ENCODE data around the gene STUB1. TPM values are rescaled to one million over a fixed set of nuclear protein-coding genes. Genes with fewer than 3 reads are reported as not detected.

The STUB1 gene
- total RNA-seq, 1 experiment from 2014 or later: 111 TPM

- no peak for DNase-seq (ENCODE audit: low read depth, low spot score)
- no peaks in the 10 kb centered on the region for H3K27me3 ChIP-seq (ENCODE audit: insufficient read depth, low read length)
- peaks cover 13% of the 10 kb centered on the region; the same call in 1 of the 2 replicates for H3K79me2 ChIP-seq (ENCODE audit: insufficient read depth, low read length)
- H3K4me1 ChIP-seq (ENCODE audit: control insufficient read depth in 1 of 2, insufficient read depth in 2 of 2, low read length in 2 of 2): peaks cover 23 to 59% of the 10 kb centered on the region in 2 experiments
- H3K9me2 ChIP-seq (ENCODE audit: insufficient read depth): no peaks in the 10 kb centered on the region
- no peaks in the 10 kb centered on the region for H3K36me3 ChIP-seq (ENCODE audit: control insufficient read depth in 1 of 2, insufficient read depth in 2 of 2, low read length in 2 of 2)
- no peak overlapping the region for H3K27ac ChIP-seq (ENCODE audit: low read depth, low read length)
- no peak overlapping the region for H3K4me2 ChIP-seq (ENCODE audit: low read length)
- TF ChIP-seq SRF (IDR thresholded peaks at IDR 0.05; ENCODE audit: low read depth) (no peak), POLR2AphosphoS5 (IDR thresholded peaks at IDR 0.05; ENCODE audit: low read depth, low read length) (no peak), FOSL1 (IDR thresholded peaks at IDR 0.05; ENCODE audit: low read depth) (no peak), ZNF274 (IDR thresholded peaks at IDR 0.05; ENCODE audit: low read depth, low read length) (no peak), SP1 (IDR thresholded peaks at IDR 0.05; ENCODE audit: low read depth) (no peak), ZFX (IDR thresholded peaks at IDR 0.05) (no peak), SIN3A (IDR thresholded peaks at IDR 0.05; ENCODE audit: low read depth) (no peak), JUND (IDR thresholded peaks at IDR 0.05) (no peak), TCF7L2 (IDR thresholded peaks at IDR 0.05; ENCODE audit: borderline replicate concordance, extremely low read depth, insufficient read depth, insufficient read length) (no peak), EZH2 (IDR thresholded peaks at IDR 0.05) (no peak), YY1 (IDR thresholded peaks at IDR 0.05; ENCODE audit: extremely low read depth, insufficient replicate concordance, low read depth, low read length) (no peak), EZH2phosphoT487 (IDR thresholded peaks at IDR 0.05; ENCODE audit: borderline replicate concordance) (no peak), CEBPB (IDR thresholded peaks at IDR 0.05; ENCODE audit: low read depth) (no peak)
- H4K20me1 ChIP-seq (ENCODE audit: insufficient read depth): no peaks in the 10 kb centered on the region
- no peak overlapping the region for H2AFZ ChIP-seq (ENCODE audit: low read depth, low read length, poor library complexity, severe bottlenecking)
- ChIA-PET RAD21 (ENCODE audit: low non-redundant PET in 1 of 2, low total read pairs in 2 of 2, uncharacterized antibody in 2 of 2, unreplicated experiment in 2 of 2) (no interaction called here), CTCF (interaction anchor here (2.4 kb wide), 1 partner anchor 11 kb away, joined by 10 read pairs; no protein-coding TSS in a partner anchor), POLR2A (no interaction called here)
- H3K4me3 ChIP-seq (replicated peaks in 1 of 2; ENCODE audit: low read depth in 1 of 2, low read length in 2 of 2): no peak overlapping the region
- BruUV-seq (replicated peaks): no TSS peak
- no peak overlapping the region for H3K9ac ChIP-seq (ENCODE audit: low read length)
- ATAC-seq: no peak
- intact Hi-C loops (cut with micrococcal nuclease): no loop called here
- no peaks in the 10 kb centered on the region for H3K9me3 ChIP-seq (ENCODE audit: control insufficient read depth in 1 of 2, insufficient read depth in 1 of 2, low read depth in 1 of 2, low read length in 2 of 2)
These were observed 43.5 kb downstream of the STUB1 start for GRCh38 chr16:723695-724094.
